SH-SY5Y (cell line): ENCODE data around the gene APOM.

Source experiments
- GATA2 ChIP-seq: IDR thresholded peaks from 2 replicates; pipeline ENCODE4 v1.6.1; 2011; ENCODE audit warnings: mild to moderate bottlenecking, low read depth, low read length
- GATA3 ChIP-seq: IDR thresholded peaks from 2 replicates; pipeline ENCODE4 v1.6.1; 2011; ENCODE audit warnings: low read depth, mild to moderate bottlenecking, low read length, moderate library complexity

- TF ChIP-seq GATA2 = no peak
- TF ChIP-seq GATA3 = no peak
Observed at GRCh38 chr6:31631681-31632278, 23.9 kb upstream of the APOM start.
